K562 (cell line): ENCODE data around the gene ALDH3A2. TPM values are rescaled to one million over a fixed set of nuclear protein-coding genes. Genes with fewer than 3 reads are reported as not detected.
A peak's percentile ranks its signal among the peaks of the same experiment; 100 is the strongest.

Experiments
- ATAC-seq: fragments of 200-7000 bp; cut with Tn5 transposase; 3 replicates; pipeline ENCODE4 v1.9.1; 2020; ENCODE audit warnings: moderate library complexity
- BruUV-seq: library from RNA; stranded (reverse); fragments of 400-500 nt; replicated peaks from 2 replicates; lab custom pipeline; 2021; lab: Mats Ljungman, UMichigan
- CTCF ChIA-PET: fragments of 300-600 bp; formaldehyde crosslinking; extraction: SDS; loops from one replicate; lab custom pipeline; 2021; ENCODE audit warnings: low intra/inter-chr PET ratio; lab: Yijun Ruan, JAX
- POLR2A ChIA-PET: fragments of 300-600, 350-650 bp; sonication (Branson Sonifier 250); formaldehyde crosslinking; extraction: SDS; loops from one replicate; lab custom pipeline; 2021; ENCODE audit warnings: antibody characterized with exemption, inconsistent platforms; lab: Yijun Ruan, JAX
- DNase-seq, 4 experiments: peaks; one replicate each; pipeline versions ENCODE4 v3.0.0 to v3.0.0-alpha.2; 2011 to 2018; ENCODE audit warnings: low spot score in 3 of 4, mixed read lengths in 3 of 4; ENCODE audit errors: extremely low read depth in 1 of 4
- FAIRE-seq: peaks from 2 replicates; lab custom pipeline; 2011; peaks lifted over from hg19 to GRCh38; lab: Jason Lieb, UNC
- H2AFZ ChIP-seq: 2 replicates; pipeline ENCODE4 v1.6.0; 2011; ENCODE audit warnings: low read depth, low read length, control low read depth, inconsistent platforms
- H3K27ac ChIP-seq: fragments of 200-600 bp; 3 replicates; pipeline ENCODE4 v1.8.0; 2011; ENCODE audit warnings: low read depth, mild to moderate bottlenecking, control low read depth, inconsistent platforms, low read length, moderate library complexity, mixed read lengths; ENCODE audit errors: extremely low read depth
- H3K27me3 ChIP-seq, 2 experiments: fragments of 300-600 bp in 1 of 2; 2 replicates in 1 of 2; 3 replicates in 1 of 2; pipeline versions ENCODE4 v1.6.0 to v1.8.0; 2011; ENCODE audit warnings: inconsistent platforms in 2 of 2, low read length in 2 of 2, mild to moderate bottlenecking in 1 of 2, mixed read lengths in 1 of 2, moderate library complexity in 1 of 2; ENCODE audit not compliant: control insufficient read depth in 2 of 2, insufficient read depth in 2 of 2
- H3K36me3 ChIP-seq: fragments of 300-600 bp; 3 replicates; pipeline ENCODE4 v1.8.0; 2011; ENCODE audit warnings: mild to moderate bottlenecking, low read length, inconsistent platforms; ENCODE audit not compliant: control insufficient read depth, insufficient read depth
- H3K4me1 ChIP-seq, 2 experiments: fragments of 200-600 bp in 1 of 2; replicated peaks in 1 of 2; 2 replicates in 1 of 2; 3 replicates in 1 of 2; pipeline versions ENCODE4 v1.5.1 to v1.8.0; 2011; ENCODE audit warnings: inconsistent platforms in 2 of 2, low read length in 2 of 2, mild to moderate bottlenecking in 1 of 2, mixed read lengths in 1 of 2, moderate library complexity in 1 of 2; ENCODE audit not compliant: control insufficient read depth in 2 of 2, insufficient read depth in 2 of 2
- H3K4me2 ChIP-seq: 2 replicates; pipeline ENCODE4 v1.6.1; 2011; ENCODE audit warnings: low read length, control low read depth, inconsistent platforms, mixed read lengths; ENCODE audit not compliant: insufficient read depth
- H3K4me3 ChIP-seq: fragments of 200-600 bp; sonication (generic), shearing (Covaris generic); 2 replicates; pipeline ENCODE4 v1.5.1; 2016; ENCODE audit warnings: control low read depth, inconsistent platforms
- H3K79me2 ChIP-seq: fragments of 200-600 bp; 3 replicates; pipeline ENCODE4 v1.8.0; 2011; ENCODE audit warnings: low read length, inconsistent platforms; ENCODE audit not compliant: control insufficient read depth, insufficient read depth
- H3K9ac ChIP-seq, 2 experiments: 2 replicates each; pipeline versions ENCODE4 v1.6.0 to v1.6.1; 2011; ENCODE audit warnings: low read depth in 2 of 2, low read length in 2 of 2, control low read depth in 1 of 2, inconsistent platforms in 1 of 2, mild to moderate bottlenecking in 1 of 2, mixed read lengths in 1 of 2; ENCODE audit not compliant: insufficient read depth in 1 of 2
- H3K9me1 ChIP-seq: one replicate; pipeline ENCODE4 v1.6.0; 2011; ENCODE audit warnings: inconsistent platforms, mild to moderate bottlenecking, low read length, moderate library complexity; ENCODE audit not compliant: control insufficient read depth, insufficient read depth
- H3K9me3 ChIP-seq: replicated peaks from 2 replicates; pipeline ENCODE4 v1.5.1; 2011; ENCODE audit warnings: low read depth, low read length, inconsistent platforms; ENCODE audit not compliant: control insufficient read depth, insufficient read depth
- H4K20me1 ChIP-seq: replicated peaks from 2 replicates; pipeline ENCODE4 v1.6.1; 2011; ENCODE audit warnings: low read length, inconsistent platforms, mixed read lengths; ENCODE audit not compliant: control insufficient read depth, insufficient read depth
- GATAD2A ChIP-seq: fragments of 450-650 bp; IDR thresholded peaks from 2 replicates; pipeline ENCODE4 v1.6.1; 2017
- HNRNPH1 ChIP-seq: fragments of 200-400 bp; formaldehyde crosslinking; optimal IDR thresholded peaks from 2 replicates; pipeline ENCODE3; 2017; ENCODE audit warnings: low read depth, mild to moderate bottlenecking, low read length, moderate library complexity
- HOMEZ ChIP-seq: fragments of 250-450 bp; sonication (Bioruptor Pico); IDR thresholded peaks from 2 replicates; pipeline ENCODE4 v1.4.0; 2020; ENCODE audit warnings: mild to moderate bottlenecking, moderate library complexity
- NELFE ChIP-seq: IDR thresholded peaks from 2 replicates; pipeline ENCODE4 v1.6.1; 2011; ENCODE audit warnings: mild to moderate bottlenecking; ENCODE audit not compliant: insufficient read depth, insufficient read length
- POLR3G ChIP-seq: IDR thresholded peaks from 2 replicates; pipeline ENCODE4 v1.6.1; 2011; ENCODE audit not compliant: insufficient read length, insufficient replicate concordance; ENCODE audit errors: extremely low read depth
- SREBF1 ChIP-seq: fragments of 150-350 bp; IDR thresholded peaks from 2 replicates; pipeline ENCODE4 v1.6.1; 2014; ENCODE audit warnings: antibody characterized with exemption, low read depth, low read length, borderline replicate concordance
- ZBTB12 ChIP-seq: fragments of 250-450 bp; sonication (Bioruptor Pico); IDR thresholded peaks from 2 replicates; pipeline ENCODE4 v1.4.0; 2020
- ZFX ChIP-seq: sonication (generic); formaldehyde crosslinking; IDR thresholded peaks from 2 replicates; pipeline ENCODE4 v1.8.0; 2022; ENCODE audit warnings: mild to moderate bottlenecking, missing genetic modification reagents, moderate library complexity
- ZNF518B ChIP-seq: fragments of 250-450 bp; sonication (Bioruptor Pico); IDR thresholded peaks from 2 replicates; pipeline ENCODE4 v1.5.0; 2021; ENCODE audit warnings: mild to moderate bottlenecking, moderate library complexity
- WGBS: fragments of 100-300 bp; shearing (Covaris generic); methylation state at CpG from one replicate; pipeline ENCODE4 v1.1.6; 2016; ENCODE audit warnings: low coverage, mixed read lengths; ENCODE audit not compliant: insufficient coverage; ENCODE audit errors: missing lambda C conversion rate; 5-methylcytosine and 5-hydroxymethylcytosine counted together
- in situ Hi-C: fragments of 300-500 bp; cut with MboI; formaldehyde crosslinking; loops from 4 replicates; pipeline ENCODE4 v1.15.0; 2018; ENCODE audit warnings: inconsistent platforms, mixed read lengths
- intact Hi-C: fragments of 100-400 bp; cut with micrococcal nuclease; formaldehyde crosslinking; loops from 2 replicates; pipeline ENCODE4 v1.14.2; 2022
- polyA plus RNA-seq, 8 experiments: library from polyadenylated mRNA; depleted of rRNA in 4 of 8; stranded (reverse) in 5 of 8; unstranded in 3 of 8; fragments of >200 nt; fragmentation: Nextera tagmentation in 2 of 8; fragmentation: Illumina TruSeq in 1 of 8; extraction: Ambion mirVana in 2 of 8; extraction: Trizol in 1 of 8; gene quantifications; 2 replicates each; pipeline versions ENCODE4 v1.2.1 to v1.2.3, GENCODE V29; 2011 to 2014; ENCODE audit warnings: inconsistent platforms in 1 of 8, missing spikeins in 1 of 8
- total RNA-seq, 7 experiments: library from RNA; depleted of rRNA in 6 of 7; stranded (reverse); fragments of >200 nt in 6 of 7; fragmentation: Illumina TruSeq in 2 of 7; extraction: Trizol in 2 of 7; gene quantifications; 2 replicates each; pipeline versions ENCODE4 v1.2.1 to v1.2.3, GENCODE V29; 2011 to 2021; ENCODE audit warnings: low replicate concordance in 1 of 7
- TF ChIP-seq, protein P1 (sequence below): conservative IDR thresholded peaks from 2 replicates; pipeline ENCODE4 v1.6.1; 2011; ENCODE audit warnings: low read depth, mild to moderate bottlenecking, low read length; ENCODE audit not compliant: control insufficient read depth

ALDH3A2 gene
- total and polyA plus RNA-seq, 9 of the 15 experiments (the other 6 are each of a cell fraction or from before 2014, with no cell fraction given), result 0.01 to 0.78 (median 0.12) TPM; not detected in 5

DNA sequence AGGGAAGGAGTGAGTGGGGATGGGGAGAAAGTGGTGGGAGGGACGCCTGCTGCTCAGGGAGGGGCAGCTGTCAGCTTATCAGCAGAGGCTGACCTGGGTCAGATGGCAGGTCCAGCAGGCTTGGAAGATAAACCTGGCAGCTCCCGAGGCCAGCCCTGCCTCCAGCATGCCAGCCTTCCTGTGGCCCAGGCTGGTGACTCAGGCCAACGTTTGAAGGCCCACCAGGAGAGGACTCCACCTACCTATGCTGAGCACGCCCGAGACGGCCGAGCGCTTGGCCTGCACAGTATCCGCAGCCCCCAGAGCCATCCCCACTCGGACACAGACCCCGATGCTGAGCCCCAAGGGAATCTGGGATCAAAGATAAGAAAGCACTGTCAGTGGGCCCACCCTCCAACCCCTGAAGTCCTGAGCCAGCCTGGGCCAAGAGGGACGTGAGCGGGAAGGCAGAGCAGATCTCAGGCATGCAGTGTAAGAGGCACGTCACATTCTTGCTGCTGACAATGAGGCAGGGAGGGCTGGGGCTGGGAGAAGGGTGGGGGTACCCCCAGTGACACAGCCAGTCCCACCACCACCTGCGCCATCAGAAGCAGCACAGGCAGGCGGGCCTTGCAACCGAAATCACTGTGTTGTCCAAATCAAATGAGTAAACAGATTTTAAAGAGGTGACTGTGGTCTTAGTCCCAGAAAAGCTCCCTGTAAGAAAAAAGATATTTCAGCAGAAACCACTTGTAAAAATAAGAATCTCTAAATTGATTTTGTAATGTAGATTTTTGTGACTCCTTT is 55.5 kb downstream of the ALDH3A2 start (continued):
- TF ChIP-seq, protein P1, sequence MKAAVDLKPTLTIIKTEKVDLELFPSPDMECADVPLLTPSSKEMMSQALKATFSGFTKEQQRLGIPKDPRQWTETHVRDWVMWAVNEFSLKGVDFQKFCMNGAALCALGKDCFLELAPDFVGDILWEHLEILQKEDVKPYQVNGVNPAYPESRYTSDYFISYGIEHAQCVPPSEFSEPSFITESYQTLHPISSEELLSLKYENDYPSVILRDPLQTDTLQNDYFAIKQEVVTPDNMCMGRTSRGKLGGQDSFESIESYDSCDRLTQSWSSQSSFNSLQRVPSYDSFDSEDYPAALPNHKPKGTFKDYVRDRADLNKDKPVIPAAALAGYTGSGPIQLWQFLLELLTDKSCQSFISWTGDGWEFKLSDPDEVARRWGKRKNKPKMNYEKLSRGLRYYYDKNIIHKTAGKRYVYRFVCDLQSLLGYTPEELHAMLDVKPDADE, result no peak
- TF ChIP-seq NELFE, result no peak
- TF ChIP-seq ZNF518B (CRISPR knock-in tag), result no peak

DNA sequence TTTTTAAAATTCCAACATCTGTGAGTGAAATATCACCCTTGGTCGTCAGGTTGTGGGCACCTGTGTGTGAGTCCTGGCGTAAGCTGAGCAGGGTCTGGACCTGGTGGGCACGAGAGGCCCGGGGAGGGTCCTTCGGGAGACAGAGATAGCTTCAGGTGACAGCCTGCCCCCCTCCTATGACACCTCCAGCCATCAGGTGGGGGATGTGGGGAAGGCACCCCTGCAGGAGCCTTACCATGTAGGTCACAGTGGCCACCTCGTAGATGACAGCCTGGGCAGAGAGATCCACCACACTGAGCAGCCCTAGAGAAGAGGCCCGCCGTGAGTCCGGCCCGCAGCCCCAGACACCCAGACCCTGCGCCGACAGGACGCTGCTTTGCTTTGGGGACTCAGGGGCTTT is 56.6 kb downstream of the ALDH3A2 start:
- no peaks in the 10 kb centered on the region for H3K79me2 ChIP-seq
- H3K27me3 ChIP-seq, result peaks cover 0 to 13% of the 10 kb centered on the region in 2 experiments; a peak in 1 of 5 replicates
- H3K27ac ChIP-seq, result no peak overlapping the region
- H3K4me3 ChIP-seq, result no peak overlapping the region
- intact Hi-C loops (no loop called here), in situ Hi-C loops (no loop called here)
- no peak overlapping the region for H2AFZ ChIP-seq
- 0 out of 5 replicates have a peak, but pooled peaks cover 0 to 3% of the 10 kb centered on the region in 2 experiments for H3K4me1 ChIP-seq
- ATAC-seq, result no peak
- WGBS, result 2% methylated on average over 5 of the region's 13 CpGs
- H3K36me3 ChIP-seq, result no peaks in the 10 kb centered on the region
- H3K9ac ChIP-seq, result no peak overlapping the region
- ChIA-PET POLR2A (no interaction called here), CTCF (no interaction called here)
- H3K9me3 ChIP-seq, result no peaks in the 10 kb centered on the region
- H4K20me1 ChIP-seq, result no peaks in the 10 kb centered on the region; the same call in 1 of the 2 replicates
- peak in 1 of 4 experiments; percentile 3 for DNase-seq
- no peak overlapping the region for H3K4me2 ChIP-seq
- FAIRE-seq, result no peak
- BruUV-seq, result no TSS peak
- H3K9me1 ChIP-seq, result no peaks in the 10 kb centered on the region
- no peak for TF ChIP-seq GATAD2A
- TF ChIP-seq ZFX (CRISPR knock-in tag), result no peak
- no peak for TF ChIP-seq POLR3G
- TF ChIP-seq ZBTB12 (CRISPR knock-in tag), result no peak
- TF ChIP-seq HOMEZ (CRISPR knock-in tag), result no peak
- TF ChIP-seq SREBF1, result no peak
- TF ChIP-seq HNRNPH1, result no peak
